A549 (cell line): Measurements from ENCODE around the gene TP53BP2.

Experiments used
- SREBF2 ChIP-seq: fragments of 450-650 bp; IDR thresholded peaks from 2 replicates; pipeline ENCODE4 v1.6.1; 2014; ENCODE audit warnings: mild to moderate bottlenecking, moderate library complexity
- TF ChIP-seq, protein P1 (sequence below): fragments of >200 bp; sonication (Bioruptor Twin); formaldehyde crosslinking; IDR thresholded peaks from 3 replicates; pipeline ENCODE4 v1.5.1; 2016

DNA sequence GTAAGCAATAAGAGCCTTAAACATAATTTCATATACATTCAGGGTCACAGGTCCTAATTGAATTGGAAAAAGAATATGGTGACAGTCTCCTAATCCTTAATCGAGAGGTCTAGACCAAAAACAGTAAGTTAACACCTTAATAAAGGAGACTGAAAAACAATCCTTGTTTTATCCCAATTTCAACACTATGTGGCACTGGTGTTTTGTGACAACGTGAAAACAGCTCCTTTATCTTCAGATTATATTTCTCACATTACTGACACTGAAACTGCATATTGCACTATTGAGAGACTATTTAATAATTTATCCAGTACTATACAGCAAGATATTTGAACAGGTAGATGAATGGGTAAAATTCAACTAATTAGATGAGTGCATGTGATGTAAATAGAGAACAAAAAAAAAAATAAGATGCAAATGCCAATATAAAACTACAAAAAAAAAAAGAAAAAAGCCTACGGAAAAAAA, 34.1 kb downstream of the TP53BP2 start:
- TF ChIP-seq, protein P1, sequence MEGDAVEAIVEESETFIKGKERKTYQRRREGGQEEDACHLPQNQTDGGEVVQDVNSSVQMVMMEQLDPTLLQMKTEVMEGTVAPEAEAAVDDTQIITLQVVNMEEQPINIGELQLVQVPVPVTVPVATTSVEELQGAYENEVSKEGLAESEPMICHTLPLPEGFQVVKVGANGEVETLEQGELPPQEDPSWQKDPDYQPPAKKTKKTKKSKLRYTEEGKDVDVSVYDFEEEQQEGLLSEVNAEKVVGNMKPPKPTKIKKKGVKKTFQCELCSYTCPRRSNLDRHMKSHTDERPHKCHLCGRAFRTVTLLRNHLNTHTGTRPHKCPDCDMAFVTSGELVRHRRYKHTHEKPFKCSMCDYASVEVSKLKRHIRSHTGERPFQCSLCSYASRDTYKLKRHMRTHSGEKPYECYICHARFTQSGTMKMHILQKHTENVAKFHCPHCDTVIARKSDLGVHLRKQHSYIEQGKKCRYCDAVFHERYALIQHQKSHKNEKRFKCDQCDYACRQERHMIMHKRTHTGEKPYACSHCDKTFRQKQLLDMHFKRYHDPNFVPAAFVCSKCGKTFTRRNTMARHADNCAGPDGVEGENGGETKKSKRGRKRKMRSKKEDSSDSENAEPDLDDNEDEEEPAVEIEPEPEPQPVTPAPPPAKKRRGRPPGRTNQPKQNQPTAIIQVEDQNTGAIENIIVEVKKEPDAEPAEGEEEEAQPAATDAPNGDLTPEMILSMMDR, result peak; percentile 78
- no peak for TF ChIP-seq SREBF2
